Dermis blood vessel endothelial cell (primary cell): Measurements from ENCODE around the gene SV2C. TPM values are rescaled to one million over a fixed set of nuclear protein-coding genes. Genes with fewer than 3 reads are reported as not detected.
A peak's percentile ranks its signal among the peaks of the same experiment; 100 is the strongest.
"Not testable (repeated sequence)": the region's sequence is repeated elsewhere in the genome, so short reads cannot be mapped to it uniquely, and the experiment has no call there.

Source experiments
- DNase-seq: peaks from one replicate; pipeline ENCODE4 v3.0.0; 2010
- total RNA-seq: library from RNA; depleted of rRNA; stranded (reverse); fragments of >200 nt; gene quantifications from 2 replicates; pipeline ENCODE4 v1.2.3, GENCODE V29; 2014

SV2C gene
- total RNA-seq, 1 donor from 2014 or later: not detected

- no peak for DNase-seq
Measured at GRCh38 chr5:76269259-76269931, 186.2 kb downstream of the SV2C start.

DNA sequence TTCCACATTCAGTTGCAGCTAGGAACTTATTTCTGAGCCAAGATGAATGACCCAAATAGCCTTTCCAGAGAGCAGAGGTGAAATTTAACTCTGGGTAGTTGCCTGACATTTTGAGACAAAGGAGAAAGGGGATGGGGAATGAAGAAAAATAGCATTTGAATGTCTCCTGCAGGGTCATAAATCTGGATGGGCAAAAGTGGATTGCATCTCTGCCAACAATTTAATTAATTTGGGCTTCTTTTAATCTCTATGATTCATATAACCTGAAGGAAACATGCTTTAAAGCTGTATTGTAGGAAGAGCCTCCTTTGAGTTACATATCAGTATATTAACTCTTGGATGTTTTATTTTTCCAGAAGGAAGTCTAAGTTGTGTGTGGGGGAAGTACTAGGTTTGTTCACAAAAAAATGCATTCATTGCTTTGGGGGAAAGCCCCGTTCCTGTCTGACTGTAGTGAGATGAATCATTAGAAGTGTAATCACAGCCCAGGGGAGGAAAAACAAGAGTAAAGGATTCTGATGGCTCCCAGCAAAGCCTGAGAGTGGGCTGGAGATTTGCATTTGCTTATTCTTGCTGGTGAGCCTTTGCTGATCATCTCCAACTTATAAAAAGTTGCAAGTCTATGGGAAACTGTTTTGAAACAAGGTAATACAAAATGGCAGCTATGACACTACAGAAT lies 186.9 kb downstream of the SV2C start:
- no peak for DNase-seq

- DNase-seq: no peak
Measured at GRCh38 chr5:76271836-76272235, 188.7 kb downstream of the SV2C start.

GRCh38 chr5:76273206-76273885 lies 190.2 kb downstream of the SV2C start:
- DNase-seq: peak; percentile 52

- DNase-seq: no peak
Measured at GRCh38 chr5:76274571-76274970, 191.4 kb downstream of the SV2C start.

GRCh38 chr5:76277736-76278135 lies 194.6 kb downstream of the SV2C start:
- DNase-seq: no peak

DNA sequence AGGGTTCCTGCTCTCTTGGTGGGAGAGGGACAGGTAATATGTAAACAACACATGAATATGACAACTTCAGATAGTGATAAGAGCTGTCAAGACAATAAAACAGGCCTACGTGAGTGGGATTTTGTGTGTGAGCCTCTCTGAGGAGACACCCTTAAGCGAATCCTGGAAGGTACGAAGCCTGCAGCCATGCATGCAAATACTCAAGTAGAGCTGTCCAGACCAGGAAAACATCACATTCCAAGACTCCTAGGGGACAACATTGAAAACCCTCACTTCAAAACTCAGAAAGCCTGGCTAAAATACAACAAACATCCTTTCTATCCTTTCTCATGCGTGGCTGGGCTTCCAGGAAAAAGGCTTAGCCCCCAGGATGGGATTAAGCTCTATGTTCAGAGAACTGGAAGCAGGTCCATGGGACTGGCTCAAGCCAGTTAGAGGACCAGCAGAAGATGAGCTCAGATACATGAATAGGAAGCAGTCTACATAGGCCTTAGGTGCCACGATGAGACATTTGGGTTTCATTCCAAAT lies 195.1 kb downstream of the SV2C start:
- DNase-seq: no peak

DNA sequence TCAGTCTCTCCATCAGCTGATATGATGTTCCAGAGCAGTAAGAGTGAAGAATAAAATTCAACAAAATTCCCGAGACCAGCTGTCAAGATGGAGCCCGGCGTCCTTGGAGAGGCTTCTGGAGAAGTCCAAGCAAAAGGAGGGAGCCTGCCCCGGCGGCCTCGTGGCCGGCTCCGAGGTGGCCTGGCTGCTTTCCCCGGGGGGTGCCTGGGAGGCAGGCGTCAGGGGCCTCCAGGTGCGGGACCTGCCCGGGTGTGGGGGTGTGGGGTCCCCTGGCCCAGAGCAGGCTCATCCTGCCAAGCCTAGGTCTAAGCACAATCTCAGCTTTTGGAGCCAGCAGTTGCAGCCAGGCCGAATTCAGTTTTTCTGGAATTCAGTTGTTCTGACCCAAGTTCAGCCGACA lies 197.3 kb downstream of the SV2C start:
- DNase-seq: no peak

DNA sequence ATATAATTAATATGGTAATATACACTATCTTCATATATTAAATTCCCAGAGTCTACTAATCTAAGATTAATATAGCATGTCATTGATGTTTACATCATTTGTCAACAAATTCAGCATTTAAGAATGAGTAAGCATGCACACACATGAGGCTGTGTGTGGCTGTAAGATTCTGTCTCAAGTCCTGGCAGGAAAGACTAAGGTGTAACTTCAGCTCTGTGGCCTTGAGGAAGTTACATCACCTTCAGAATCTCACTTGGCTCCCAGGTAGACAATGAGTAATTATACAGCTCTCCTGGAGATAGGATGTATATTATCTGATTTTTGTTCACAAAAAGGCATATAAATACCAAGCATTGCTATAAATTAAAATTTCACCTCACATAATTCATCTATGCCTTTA lies 200.5 kb downstream of the SV2C start:
- no peak for DNase-seq

DNA sequence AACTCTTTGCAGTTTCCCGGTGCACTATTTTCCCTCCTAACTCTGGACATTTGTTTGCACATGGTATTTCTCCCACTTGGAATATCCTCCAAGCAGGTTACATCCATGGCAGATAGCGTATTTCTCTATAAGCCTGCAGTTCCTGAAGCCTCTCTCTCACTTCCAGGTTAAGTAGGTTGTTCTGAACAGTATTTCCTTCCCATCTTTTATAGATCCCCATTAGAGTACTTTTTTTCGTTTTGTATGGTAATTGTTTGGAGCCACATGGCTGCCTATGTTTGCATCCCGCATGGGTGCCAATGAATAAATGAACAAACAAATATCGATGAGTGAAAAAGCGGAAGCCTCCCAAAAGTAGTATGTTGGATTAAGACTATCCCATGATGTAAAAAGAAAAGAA lies 206.5 kb downstream of the SV2C start:
- DNase-seq: no peak

- DNase-seq: no peak
Measured at GRCh38 chr5:76290321-76290757, 207.2 kb downstream of the SV2C start.

DNA sequence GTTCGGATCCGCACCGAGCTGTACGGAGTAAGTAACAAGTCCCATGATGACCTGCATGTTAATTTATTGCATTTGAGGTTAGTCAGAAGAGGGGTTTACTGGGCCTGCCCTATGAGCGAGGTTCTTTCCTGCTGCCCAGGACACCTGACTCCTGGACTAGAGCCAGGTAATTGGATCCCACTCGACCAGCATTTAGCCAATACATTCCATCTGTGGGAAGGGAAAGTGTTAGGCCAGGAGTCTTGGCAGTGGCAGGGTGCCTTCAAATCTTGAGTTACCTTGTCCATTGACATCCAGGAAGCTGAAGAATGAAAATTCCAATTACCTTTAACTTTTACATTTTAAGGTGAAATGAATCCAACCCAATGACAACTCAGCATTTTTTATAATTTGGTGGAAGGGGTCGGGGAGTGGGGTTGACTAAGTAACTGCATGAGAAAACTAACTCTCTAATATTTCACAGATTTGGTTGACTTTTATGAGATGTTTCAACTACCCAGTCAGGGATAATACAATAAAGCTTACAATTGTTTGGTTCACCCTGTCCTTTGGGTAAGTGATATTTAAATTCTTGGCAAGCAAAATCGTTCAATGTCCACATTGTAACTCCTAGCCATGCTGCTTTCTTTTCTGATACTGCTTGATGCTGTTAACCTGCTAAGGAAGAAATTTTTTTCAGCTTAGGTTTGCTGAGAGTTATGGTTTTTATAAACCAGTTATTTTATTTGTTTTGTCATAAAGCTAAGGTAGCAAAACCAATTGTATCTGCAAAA lies 208.3 kb downstream of the SV2C start:
- DNase-seq: no peak

DNA sequence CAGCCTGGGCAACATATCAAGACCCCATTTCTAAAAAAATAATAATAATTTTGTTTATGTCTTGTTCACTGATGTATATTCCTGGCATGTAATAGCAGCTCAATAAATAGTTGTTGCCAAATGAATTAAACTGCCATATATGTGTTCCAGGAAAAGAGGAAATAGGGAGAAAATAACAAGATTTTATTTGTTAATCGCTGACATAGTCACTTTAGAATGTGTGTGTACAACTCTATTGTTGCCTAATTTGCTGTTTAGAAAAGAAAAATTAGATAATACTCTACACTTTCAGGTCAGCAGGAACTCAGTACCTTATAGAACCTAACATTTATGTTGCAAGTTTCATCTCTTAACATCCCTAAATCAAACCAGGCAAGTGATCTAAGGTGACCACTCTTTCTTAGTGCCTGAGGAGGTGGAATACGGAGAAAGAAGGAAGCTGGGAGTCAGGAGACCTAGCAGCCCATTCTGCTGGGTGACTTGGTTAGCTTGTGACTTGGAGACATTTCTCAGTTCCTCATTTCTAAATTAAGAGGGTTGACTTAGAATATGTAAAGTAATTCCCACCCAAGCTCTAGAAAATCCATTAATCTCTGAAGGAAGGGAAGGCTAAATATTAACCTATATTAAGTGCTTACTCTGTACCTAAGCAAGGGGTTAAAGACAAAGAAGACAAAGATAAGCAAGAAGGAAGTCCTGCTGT lies 209.6 kb downstream of the SV2C start:
- DNase-seq: no peak

GRCh38 chr5:76294573-76294972 lies 211.4 kb downstream of the SV2C start:
- DNase-seq: no peak

- DNase-seq: no peak
Measured at GRCh38 chr5:76298852-76299251, 215.7 kb downstream of the SV2C start.

DNA sequence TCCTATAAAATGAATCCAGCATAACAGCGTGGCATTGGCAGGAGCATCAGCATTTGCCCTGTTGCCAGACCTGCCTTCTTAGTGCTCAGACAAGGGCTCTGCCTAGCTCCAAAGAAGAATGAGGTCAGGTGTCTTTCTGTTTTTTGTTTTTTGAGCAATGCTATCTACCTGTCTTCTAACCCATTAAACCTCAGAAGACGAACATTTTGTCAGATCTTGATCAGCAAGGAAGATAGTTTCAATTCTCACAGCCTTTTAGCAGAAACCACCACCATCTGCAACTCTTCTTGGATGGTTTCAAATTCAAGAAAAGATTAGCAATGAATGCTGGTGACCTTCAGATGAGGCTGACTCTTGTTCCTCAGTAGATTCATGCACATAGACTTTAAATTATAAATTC lies 216.4 kb downstream of the SV2C start:
- DNase-seq: no peak

DNA sequence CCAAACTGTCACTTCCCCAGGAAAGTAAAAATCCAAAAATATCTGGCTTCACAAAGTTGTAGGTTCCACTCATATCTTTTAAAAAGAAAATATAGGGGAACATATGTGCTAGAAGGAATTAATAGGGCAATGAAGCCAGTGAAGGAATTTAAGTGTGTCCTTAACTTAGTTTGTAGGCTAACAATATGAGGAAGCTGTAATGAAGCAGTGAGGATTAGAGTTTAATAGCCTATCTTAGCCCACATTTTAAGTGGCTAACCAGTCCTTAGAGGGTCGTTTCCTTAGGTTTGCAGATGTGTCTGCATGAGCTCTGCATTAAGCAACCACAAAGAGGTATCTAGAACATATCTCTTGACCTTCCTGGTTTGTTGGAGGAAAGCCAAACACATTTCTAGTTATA lies 218.7 kb downstream of the SV2C start:
- not testable (repeated sequence) for DNase-seq

DNA sequence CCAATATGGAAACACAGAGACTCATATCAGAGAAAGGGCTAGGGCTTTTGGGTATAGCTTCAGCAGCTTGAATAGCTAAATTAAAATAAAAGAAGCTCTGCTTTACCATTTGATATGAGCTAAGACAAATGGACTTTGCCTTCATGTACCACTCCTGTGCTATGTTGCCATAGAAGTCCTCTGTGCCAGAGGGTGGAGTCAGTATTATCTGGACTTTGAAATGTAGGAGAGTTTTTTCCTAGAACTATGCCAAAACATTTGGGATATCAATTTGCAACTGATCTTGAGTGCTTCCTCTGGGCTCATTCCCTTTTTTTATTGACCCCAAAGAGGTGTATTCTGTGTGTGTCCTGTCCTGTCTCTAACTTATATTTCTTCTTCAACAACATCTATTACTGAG lies 219.5 kb downstream of the SV2C start:
- not testable (repeated sequence) for DNase-seq

- DNase-seq: no peak
Measured at GRCh38 chr5:76303921-76304320, 220.7 kb downstream of the SV2C start.

DNA sequence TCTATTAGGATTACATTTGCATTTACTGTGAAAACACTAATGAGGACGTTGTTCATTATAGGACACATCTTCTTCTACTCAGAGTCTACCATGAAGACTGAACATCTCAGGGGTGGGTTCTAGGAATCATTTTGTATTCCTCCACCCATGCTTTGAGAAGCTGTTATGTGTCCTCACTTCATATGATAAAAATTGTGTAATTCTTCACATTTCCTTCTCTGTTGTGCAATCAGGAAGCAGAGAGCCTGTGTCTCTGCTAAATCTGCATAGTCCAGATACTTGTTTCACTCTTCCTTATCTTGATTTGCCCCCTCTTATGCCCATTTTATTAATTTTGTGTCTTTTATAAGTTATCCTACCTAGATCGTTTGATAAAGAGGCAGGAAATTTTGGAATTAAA lies 222.1 kb downstream of the SV2C start:
- no peak for DNase-seq

DNA sequence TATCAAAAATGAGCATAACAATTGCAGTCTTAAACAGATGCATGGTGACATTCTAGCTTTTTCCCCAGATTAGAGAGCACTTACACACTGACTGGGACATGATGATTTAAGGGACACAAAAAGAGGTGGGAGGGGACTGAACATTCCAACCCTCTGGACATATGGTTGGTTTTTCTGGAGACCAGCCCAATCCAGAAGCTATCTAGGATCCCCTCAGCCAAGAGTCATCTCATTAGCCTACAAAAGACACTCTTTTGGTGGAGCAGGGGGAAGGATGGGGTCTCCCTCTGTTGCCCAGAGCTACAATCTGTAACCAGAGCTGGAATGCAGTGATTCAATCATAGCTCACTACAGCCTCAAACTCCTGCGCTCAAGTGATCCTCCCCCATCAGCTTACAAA lies 222.6 kb downstream of the SV2C start:
- no peak for DNase-seq

DNA sequence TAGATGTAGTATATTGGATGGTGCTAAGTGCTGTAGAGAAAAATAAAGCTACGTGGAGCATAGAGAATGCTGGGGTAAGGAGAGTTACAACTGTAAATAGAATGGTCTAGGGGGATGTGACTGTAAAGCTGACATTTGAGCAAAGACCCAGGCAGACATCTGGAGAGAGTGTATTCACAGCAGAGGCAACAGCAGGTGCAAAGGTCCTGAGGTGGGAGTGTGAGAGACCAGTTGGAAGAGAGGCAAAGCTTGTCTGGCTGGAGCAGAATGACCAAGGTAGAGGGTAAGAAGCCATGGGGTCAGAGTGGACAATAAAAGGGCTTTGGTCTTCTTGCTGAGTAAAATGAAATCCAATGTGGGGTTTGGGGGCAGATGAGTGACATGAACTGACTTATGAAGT lies 227.0 kb downstream of the SV2C start:
- DNase-seq: no peak
